Stromal cell of bone marrow (primary cell): ENCODE data around the gene TMEM17.
A peak's percentile ranks its signal among the peaks of the same experiment; 100 is the strongest.

Experiments
- DNase-seq: peaks from one replicate; pipeline ENCODE4 v3.0.0-alpha.2; 2012; ENCODE audit warnings: low read depth

TMEM17 gene

GRCh38 chr2:62472312-62472711 is 33.7 kb downstream of the TMEM17 start:
- DNase-seq: no peak

GRCh38 chr2:62471816-62472215 is 34.2 kb downstream of the TMEM17 start:
- DNase-seq: no peak

- DNase-seq: no peak
Observed at GRCh38 chr2:62471404-62471803, 34.6 kb downstream of the TMEM17 start.

- DNase-seq: no peak
Observed at GRCh38 chr2:62469548-62469947, 36.4 kb downstream of the TMEM17 start.

GRCh38 chr2:62469114-62469513 is 36.9 kb downstream of the TMEM17 start:
- DNase-seq: no peak

GRCh38 chr2:62467475-62468321 is 38.3 kb downstream of the TMEM17 start:
- DNase-seq: peak; percentile 67

GRCh38 chr2:62467100-62467474 is 38.9 kb downstream of the TMEM17 start:
- no peak for DNase-seq

GRCh38 chr2:62466503-62466854 is 39.5 kb downstream of the TMEM17 start:
- no peak for DNase-seq

GRCh38 chr2:62465741-62466502 is 40.1 kb downstream of the TMEM17 start:
- DNase-seq: no peak

GRCh38 chr2:62465039-62465740 is 40.8 kb downstream of the TMEM17 start:
- DNase-seq: no peak

- no peak for DNase-seq
Observed at GRCh38 chr2:62464221-62465007, 41.6 kb downstream of the TMEM17 start.

- no peak for DNase-seq
Observed at GRCh38 chr2:62462211-62462610, 43.8 kb downstream of the TMEM17 start.

GRCh38 chr2:62461707-62462106 is 44.3 kb downstream of the TMEM17 start:
- no peak for DNase-seq

GRCh38 chr2:62461017-62461553 is 44.9 kb downstream of the TMEM17 start:
- no peak for DNase-seq

- no peak for DNase-seq
Observed at GRCh38 chr2:62460175-62460574, 45.8 kb downstream of the TMEM17 start.

GRCh38 chr2:62459672-62460071 is 46.3 kb downstream of the TMEM17 start:
- DNase-seq: no peak

GRCh38 chr2:62459106-62459505 is 46.9 kb downstream of the TMEM17 start:
- no peak for DNase-seq

- no peak for DNase-seq
Observed at GRCh38 chr2:62458671-62459081, 47.3 kb downstream of the TMEM17 start.

- DNase-seq: no peak
Observed at GRCh38 chr2:62458206-62458641, 47.8 kb downstream of the TMEM17 start.

- no peak for DNase-seq
Observed at GRCh38 chr2:62457556-62457955, 48.4 kb downstream of the TMEM17 start.

- peak; percentile 22 for DNase-seq
Observed at GRCh38 chr2:62456721-62457539, 49.1 kb downstream of the TMEM17 start.
